ENCODE results near the gene NSG1. TPM values are rescaled to one million over a fixed set of nuclear protein-coding genes. Genes with fewer than 3 reads are reported as not detected.
A peak's percentile ranks its signal among the peaks of the same experiment; 100 is the strongest.
"Not testable (repeated sequence)": the region's sequence is repeated elsewhere in the genome, so short reads cannot be mapped to it uniquely, and the experiment has no call there.

The NSG1 gene
- total RNA-seq, 1 experiment from 2014 or later: not detected

DNA sequence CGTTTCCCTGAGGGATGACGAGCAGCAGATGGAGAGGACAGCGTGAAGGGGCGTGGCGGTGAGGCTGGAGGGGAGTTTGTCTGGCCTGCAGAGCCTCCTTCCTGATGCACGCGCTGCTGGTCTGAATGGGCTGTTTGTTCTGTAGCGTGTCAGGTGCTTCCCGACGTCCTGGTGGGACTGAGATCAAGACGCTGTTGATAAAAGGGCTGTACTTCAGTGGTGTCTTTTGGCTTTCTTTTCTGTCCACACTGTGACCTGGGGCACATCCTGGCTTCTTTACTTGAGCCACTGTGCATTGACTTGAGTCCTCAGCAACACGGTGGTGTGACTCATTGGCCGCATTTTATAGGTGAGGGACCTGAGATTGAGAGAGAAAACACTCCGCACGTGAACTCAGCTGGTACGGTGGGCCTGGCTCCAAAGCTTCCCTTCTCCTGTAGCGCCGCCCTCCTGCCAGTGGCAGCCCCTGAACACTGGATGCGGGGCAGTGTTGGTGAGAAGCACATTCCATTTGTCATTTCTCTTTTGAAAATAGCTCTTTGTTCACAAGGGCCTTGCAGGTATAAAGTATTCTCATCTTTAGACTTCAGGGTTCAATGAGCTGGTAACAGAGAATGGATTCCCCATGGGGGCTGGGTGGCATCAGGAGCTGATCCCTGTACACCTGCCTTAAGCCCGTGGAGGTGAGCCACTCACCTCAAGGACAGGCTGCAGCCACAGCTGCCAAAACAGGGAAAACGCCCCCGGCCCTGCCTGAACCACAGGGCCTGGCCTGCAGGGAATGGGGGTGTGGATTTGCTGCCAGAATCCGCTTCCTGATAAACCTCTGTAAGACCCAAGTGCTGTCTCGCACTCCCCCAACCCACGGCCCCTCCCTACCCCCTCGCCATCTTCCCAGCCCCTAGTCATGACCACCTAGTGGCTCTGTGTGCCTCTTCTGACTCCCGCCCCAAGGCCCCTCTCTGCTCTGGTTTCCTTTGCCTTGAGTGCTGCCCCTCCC is 29.2 kb downstream of the NSG1 start:
- no peak for DNase-seq (ENCODE audit: low spot score)

GRCh38 chr4:4416981-4417380 is 30.1 kb downstream of the NSG1 start:
- DNase-seq (ENCODE audit: low spot score): no peak

GRCh38 chr4:4417886-4418285 is 31.0 kb downstream of the NSG1 start:
- DNase-seq (ENCODE audit: low spot score): no peak

DNA sequence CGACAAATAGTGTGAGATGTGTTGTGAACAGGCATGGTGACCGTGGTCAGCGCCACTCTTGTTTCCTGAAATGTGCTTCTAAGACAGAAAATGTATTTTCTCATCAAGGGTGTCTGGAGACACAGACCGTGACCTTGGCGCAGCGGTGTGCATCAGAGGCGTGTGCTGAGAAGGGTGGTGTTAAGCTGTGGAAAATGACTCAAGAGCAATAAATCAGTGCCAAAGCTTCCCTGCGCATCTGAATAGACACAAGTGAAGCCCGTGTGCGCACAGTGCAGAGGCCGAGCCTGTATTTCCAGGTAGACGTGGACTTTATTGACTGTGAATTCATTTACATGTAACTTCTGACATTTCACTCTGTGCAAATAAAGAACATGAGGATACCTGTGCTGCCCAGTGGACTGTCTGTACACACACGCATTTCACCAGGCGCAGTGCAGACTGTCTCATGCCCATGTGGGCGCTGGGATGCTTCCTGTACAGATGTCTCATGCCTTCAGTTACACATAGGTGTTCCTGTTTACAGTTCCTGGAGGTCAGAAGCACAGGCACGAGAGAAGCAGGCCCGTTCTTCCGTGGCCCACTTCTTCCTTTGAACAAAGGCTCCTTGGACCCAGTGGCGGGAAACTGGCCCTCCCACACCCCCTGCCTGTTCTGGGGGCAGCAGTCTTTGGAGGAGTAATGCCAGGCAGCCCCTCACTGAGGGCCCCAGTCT is 31.9 kb downstream of the NSG1 start:
- DNase-seq (ENCODE audit: low spot score): no peak

- DNase-seq (ENCODE audit: low spot score): no peak
Measured at GRCh38 chr4:4419896-4420295, 33.0 kb downstream of the NSG1 start.

- no peak for DNase-seq (ENCODE audit: low spot score)
Measured at GRCh38 chr4:4420421-4420820, 33.5 kb downstream of the NSG1 start.

DNA sequence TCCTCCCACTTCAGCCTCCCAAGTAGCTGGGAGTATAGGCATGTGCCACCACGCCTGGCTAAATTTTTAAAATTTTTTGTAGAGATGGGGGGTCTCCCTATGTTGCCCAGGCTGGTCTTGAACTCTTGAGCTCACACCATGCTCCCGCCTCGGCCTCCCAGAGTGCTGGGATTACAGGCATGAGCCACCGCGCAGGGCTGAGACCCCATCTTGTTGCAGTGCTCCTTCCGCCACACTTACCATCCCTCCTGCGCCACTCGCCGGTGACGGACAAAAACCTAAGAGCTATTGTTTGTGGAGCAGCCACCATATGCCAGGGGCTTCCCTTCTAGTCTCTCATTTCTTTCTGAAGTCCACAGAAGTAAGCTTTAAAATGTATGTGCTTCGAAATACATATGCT is 34.5 kb downstream of the NSG1 start:
- no peak for DNase-seq (ENCODE audit: low spot score)

DNA sequence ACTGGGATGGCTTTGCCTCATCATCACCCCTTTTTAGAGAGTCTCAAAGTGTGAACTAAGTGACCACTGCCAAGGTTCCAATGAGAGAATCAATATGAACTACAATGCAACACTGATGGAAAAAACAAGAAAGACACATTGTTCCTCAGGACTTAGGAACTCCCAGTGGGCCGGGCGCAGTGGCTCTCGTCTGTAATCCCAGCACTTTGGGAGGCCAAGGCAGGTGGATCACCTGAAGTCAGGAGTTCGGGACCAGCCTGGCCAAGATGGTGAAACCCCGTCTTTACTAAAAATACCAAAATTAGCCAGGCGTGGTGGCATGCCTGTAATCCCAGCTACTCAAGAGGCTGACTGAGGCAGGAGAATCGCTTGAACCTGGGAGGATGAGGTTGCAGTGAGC is 35.2 kb downstream of the NSG1 start:
- DNase-seq (ENCODE audit: low spot score): not testable (repeated sequence)

DNA sequence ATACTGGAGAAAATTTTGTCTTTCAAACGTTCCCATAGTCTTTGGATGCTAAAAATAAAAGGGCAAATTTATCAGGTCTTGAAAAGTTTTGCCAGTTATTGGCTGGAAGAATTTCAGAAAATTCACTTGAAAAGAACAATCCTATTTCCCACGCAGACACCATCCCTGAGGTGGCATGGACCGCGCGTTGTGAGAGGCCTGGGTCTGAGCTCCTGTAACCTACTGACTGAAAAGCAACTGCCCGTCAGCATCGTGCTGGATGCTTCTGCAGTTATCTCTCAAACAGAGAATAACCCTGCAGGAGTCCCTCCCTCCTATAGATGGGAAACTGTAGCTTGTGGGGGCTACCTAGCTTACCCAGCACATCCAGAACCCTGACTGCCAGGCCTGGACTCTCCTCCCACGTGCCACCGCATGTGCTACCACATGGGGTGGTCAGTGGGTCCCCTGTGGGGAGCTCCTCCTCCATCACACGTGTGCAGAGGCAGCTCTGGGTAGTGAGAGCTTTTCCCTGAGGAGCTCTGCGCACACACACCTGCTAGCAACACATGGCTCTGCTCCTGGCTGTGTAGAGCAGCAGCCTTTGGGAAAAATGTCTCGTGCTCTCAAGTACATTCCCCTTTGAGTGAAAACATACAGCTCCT is 36.1 kb downstream of the NSG1 start:
- DNase-seq (ENCODE audit: low spot score): no peak

GRCh38 chr4:4423706-4424498 is 37.0 kb downstream of the NSG1 start:
- no peak for DNase-seq (ENCODE audit: low spot score)

DNA sequence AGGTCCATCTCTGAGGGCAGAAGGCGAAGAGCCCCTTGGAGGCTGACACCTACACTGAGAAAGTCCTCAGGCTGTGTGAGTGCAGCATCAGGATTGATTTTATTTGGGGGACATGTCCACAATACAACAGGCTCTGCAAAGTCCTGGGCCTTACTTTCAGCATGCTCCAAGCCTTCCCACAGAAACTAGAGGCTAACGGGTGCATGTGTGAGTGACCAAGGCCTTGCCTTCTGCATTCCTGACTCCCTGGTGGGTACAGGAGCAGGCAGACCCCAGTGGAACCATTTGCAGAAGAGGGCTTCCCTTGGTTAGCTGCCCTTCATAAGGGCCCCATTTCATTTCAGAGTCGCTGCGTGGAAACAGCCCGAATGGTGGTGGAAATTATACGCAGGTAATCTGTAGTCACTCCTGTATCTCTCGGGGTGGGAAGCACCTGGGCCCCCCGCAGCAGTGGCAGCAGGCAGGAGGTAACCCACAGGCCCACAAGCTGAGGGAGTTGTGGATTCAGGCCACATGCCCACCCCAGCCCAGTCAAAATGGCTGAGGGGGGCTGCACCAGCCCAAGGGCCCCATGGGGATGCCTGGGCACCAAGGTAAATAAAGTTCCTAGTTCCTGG is 37.7 kb downstream of the NSG1 start:
- DNase-seq (ENCODE audit: low spot score): no peak

GRCh38 chr4:4425119-4425690 is 38.3 kb downstream of the NSG1 start:
- DNase-seq (ENCODE audit: low spot score): no peak

- no peak for DNase-seq (ENCODE audit: low spot score)
Measured at GRCh38 chr4:4425696-4426095, 38.8 kb downstream of the NSG1 start.

DNA sequence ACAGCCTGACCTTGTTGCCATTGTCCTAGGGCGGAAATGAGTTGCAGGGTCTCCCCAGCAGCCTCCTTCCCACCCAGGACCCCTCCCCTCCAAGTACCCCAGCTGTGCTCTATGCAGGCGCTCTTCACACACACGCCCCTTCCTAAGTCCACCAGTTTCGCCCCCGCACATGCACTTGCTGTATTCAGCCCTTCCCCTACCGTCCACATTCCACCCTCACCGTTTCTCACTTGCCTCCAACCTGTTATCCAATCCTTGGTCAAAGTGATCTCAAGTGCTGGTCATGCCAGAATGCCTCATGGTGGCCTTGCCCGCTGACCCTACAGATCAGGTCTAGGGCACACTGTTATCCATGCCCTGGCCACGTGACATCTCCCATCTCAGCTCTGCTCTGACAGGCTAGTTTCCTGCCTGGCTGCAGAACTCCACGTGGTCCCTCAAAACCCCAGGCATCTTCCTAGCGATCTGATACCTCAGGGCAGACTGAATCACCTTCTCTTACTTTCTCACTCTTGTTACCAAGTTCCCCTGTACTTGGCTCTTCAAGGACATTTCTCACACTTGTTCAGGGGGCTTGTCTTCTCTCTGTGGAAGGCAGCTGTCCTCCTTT is 39.7 kb downstream of the NSG1 start:
- DNase-seq (ENCODE audit: low spot score): no peak

DNA sequence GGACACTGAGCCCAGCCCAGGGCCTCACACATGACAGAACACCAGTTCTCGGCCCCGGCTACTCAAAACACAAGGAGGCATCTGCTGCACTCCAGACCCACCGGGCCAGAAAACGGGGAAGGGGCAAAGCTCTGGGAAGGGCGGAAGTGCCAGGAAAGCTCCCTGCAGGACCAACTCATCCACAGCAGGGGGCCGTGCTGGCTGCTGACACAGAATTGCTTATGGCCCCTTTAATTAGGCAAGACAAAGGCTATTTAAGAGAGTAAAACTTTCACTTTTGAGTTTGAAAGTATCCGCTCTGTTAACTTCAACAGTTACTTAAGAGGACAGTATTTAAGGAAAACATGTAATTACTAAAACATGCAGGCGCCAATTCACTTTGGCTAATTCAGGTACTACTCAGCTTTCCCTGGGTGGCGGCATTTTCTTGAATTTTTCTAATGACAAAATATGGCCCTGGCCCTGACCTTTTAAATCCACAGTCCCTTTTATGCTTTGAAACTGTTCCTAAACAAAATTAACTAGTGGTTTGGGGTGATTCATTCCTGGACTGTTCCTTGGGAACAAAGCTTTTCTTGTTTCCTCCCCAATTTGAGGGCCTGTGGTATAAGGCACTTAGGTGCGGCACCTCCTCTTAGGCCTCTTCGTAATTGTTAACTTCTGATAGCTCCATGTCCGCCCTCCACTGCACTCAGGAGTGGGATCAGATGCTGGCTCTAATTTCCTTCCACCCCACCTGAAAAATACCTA is 40.4 kb downstream of the NSG1 start:
- no peak for DNase-seq (ENCODE audit: low spot score)

DNA sequence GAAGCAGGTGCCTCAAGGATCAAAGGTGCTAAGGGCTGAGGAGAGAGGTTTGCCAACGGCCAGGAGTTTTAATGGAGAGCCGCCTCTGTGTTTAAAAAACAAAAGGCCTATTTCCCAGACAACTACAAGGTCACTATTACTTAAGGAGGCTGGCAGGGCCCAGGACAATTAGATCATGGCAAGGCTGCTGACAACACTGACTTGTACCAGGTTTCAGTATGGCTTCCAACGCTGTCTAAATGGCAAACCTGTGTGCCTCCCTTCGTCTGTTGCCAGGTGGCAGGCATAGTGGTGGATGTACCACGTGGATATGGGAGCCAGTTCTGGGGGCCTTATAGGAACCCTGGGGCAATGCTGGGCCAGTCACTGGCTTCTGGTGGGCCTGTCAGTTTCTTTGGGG is 41.0 kb downstream of the NSG1 start:
- DNase-seq (ENCODE audit: low spot score): no peak

GRCh38 chr4:4428966-4429875 is 42.3 kb downstream of the NSG1 start:
- DNase-seq (ENCODE audit: low spot score): no peak

GRCh38 chr4:4430492-4431195 is 43.7 kb downstream of the NSG1 start:
- DNase-seq (ENCODE audit: low spot score): peak; percentile 61
